Measurements from ENCODE around the gene NOS3.
A peak's percentile ranks its signal among the peaks of the same experiment; 100 is the strongest.
"Not testable (repeated sequence)": the region's sequence is repeated elsewhere in the genome, so short reads cannot be mapped to it uniquely, and the experiment has no call there.

Gene NOS3

DNA sequence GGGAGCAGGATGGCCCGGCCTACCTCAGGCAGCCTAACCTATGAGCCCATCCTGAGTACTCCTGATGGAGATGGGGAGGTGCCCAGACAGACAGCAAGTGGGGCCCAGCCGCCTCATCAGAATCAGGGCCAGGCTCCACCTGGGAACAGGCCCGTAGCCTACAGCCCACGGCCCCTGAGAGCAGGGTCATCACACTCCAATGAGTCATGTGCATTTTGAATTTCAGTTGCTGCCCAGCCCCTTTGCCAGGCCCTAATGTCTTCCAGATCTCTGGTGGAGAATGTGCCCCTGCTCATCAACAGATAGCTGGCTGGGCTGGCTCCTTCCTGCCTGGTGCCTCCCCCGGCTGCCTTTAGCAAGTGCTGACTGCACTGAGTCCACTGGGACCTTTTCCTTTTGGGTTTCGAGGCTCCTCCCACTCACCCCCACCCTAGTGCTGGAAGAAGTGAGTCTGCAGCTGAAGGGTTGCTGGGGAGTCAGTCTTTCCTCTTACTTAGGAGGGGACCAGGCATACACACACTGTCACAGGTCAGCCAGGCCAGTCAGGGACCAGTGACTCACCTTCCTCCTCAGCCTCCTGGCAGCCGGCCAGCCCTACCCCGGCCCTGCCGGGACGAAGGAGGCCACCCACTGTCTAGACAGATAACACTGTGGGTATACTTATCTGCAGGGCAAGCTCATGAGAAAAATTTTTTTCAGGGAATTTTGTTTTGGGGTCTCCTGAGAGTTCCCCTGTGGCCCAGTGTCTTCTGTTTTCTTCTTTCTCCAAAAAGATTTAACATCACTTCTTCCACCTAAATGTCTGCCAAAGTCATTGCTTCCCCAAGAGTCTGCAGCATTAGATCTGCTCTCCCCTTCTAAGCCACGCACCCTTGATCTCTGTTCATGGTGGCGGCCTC lies 48.4 kb downstream of the NOS3 start:
- DNase-seq (ENCODE audit: low read depth): peak; percentile 91

DNA sequence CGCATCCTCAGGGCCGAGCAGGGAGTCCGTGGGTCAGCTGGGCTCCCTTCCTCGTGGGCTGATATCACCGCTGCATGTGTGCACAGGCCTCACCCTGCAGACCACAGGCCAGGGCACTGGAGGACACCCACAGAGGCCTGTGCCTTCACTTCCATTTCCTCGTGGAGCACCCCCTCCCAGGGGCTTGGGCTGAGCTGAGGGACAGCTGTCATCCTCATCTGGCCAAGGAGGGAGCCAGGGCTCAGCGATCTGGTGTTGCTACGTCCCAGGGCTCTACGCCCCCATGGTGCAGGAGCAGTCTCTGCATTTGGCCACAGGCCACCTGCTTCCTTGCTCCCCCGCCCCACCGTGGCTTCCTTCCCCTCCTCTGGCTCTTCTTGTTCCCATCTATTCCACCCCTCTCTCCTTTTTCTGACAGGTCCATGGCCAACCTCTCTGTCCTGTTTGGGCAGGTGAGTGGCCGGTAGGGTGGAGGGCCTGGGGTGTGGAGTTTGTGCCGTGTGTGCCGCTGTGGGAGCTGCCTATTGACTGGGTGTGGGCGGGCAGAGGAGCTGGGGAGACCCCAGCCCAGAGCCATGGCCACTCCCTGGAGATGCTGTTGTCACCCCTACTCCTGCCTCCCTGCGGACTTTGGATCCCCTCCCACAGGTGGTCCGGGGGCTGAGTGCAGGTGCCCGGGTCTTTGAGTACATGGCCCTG lies 49.2 kb downstream of the NOS3 start:
- DNase-seq (ENCODE audit: low read depth): no peak

DNA sequence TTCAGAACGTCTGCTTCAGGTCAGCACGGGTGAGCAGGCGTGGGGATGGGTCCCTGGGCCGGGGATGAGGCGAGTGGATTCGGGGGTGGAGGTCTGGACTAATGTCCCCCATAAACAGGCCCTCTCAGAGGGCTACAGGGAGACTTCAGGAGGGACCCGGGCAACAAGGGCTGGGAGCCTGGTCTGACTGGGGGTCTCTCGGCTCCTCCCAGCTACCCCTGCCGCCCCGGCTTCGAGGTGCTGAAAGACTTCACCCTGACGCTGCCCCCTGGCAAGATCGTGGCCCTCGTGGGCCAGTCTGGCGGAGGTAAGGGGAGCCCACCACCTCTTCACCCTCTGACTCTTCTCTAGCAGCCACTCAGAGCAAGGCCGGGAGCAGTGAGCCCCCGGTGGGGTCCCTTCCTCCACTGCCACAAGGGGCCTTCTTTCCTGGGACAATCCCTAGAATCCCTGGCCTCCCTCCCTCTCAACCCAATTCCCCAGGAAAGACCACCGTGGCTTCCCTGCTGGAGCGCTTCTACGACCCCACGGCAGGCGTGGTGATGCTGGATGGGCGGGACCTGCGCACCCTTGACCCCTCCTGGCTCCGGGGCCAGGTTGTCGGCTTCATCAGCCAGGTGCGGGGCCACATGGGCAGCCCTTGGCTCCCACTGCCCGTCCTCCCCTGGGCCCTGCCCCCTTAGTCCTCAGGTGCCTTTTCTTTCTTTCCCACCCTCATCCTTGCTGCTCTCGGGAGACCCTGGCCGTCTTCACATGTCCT lies 50.0 kb downstream of the NOS3 start:
- DNase-seq (ENCODE audit: low read depth): no peak

DNA sequence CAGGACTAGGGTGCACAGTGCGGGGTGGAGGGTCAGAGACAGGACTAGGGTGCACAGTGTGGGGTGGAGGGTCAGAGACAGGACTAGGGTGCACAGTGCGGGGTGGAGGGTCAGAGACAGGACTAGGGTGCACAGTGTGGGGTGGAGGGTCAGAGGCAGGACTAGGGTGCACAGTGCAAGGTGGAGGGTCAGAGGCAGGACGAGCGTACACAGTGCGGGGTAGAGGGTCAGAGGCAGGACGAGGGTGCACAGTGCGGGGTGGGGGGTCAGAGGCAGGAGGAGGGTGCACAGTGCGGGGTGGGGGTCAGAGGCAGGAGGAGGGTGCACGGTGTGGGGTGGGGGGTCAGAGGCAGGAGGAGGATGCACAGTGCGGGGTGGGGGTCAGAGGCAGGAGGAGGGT lies 52.6 kb downstream of the NOS3 start:
- DNase-seq (ENCODE audit: low read depth): not testable (repeated sequence)

DNA sequence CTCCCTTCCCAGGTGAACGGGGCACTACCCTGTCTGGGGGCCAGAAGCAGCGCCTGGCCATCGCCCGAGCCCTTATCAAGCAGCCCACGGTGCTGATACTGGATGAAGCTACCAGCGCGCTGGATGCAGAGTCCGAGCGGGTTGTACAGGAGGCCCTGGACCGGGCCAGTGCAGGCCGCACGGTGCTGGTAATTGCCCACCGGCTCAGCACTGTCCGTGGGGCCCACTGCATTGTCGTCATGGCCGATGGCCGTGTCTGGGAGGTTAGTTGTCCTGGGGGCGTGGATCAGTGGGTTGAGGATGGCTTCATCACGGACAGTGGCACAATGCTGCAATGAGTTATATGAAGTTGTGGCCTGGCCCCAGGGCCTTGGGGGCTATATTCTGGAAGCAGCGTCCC lies 53.1 kb downstream of the NOS3 start:
- DNase-seq (ENCODE audit: low read depth): no peak

DNA sequence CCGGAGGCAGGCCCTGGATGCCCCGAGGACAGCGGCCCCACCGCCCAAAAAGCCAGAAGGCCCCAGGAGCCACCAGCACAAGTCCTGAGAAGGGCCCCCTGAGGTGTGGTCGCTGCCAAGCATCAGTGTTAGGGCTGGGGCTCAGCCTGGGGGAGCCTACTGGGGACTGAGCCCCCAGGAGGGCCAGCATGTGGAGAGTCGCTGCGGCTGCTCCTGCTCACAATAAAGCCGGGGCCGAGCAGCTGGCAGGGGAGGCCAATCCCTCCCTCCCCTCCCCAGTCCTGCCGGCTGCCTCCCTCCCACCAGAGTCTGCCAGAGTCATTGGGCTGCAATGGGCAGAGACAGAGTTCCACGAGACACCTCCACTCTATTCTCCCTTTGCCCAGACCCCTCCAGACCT lies 54.4 kb downstream of the NOS3 start:
- no peak for DNase-seq (ENCODE audit: low read depth)

DNA sequence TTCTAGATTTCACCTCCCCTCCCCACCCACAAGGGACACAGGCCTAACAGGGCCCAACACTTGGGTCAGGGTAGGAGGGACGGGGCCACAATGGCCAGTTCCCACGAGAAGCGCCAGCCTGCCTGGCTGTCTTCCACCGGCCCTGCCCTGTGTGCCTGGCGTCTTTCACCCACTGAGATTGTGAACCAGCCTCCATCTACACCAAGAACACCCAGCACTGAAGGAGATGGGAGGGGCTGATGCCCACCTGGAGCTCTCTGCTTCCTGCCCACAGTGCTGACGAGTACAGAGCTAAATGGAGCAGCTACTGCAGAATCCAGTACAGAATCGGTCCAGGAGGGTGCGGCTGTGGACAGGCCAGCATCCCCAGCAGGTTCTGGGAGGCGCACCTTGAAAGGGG lies 55.1 kb downstream of the NOS3 start:
- no peak for DNase-seq (ENCODE audit: low read depth)

DNA sequence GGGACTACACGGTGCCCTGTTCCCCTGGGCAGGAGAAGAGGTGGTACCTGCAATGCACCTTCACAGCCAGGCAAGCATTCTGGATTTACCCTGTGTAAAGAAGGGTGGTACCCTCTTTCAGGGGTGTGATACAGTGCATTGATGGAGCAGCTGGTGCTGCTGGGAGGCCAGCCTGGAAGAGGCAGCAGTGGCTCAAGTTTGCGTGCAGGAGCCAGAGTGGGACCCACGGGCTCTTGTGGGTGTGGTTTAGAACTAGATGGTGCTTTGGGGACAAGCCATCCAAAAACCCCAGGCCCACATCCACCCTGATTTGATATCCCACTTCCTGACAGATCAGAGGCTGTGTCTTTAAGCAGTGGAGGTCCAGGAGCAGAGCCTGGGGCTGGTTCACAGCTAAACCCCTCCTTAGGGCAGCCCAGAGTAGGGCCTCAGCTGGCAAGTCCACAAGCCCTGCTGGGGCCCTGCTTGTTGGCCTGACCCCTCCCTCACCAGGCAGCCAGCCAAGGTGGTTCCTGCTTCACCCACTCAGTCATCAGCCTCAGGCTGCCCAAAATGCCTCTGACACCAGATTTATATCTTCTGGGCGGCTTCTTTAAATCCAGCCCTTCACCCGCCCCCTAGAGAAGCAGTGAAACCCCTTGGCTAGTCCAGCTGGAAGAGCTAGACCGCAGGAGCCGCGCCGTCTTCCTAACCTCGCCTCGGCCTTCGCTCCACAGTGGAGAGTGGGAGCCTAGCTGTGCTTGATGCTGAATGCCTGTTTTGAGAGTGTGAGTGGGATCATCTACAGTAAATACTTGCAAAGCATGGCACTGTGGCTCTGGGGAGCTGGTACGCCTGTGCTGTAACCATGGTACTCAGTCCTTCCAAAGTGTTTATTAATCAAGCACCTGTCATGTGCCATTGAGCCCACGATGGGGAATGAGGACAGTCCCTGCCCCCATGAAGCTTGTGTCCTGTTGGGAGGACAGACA lies 56.1 kb downstream of the NOS3 start:
- no peak for DNase-seq (ENCODE audit: low read depth)

DNA sequence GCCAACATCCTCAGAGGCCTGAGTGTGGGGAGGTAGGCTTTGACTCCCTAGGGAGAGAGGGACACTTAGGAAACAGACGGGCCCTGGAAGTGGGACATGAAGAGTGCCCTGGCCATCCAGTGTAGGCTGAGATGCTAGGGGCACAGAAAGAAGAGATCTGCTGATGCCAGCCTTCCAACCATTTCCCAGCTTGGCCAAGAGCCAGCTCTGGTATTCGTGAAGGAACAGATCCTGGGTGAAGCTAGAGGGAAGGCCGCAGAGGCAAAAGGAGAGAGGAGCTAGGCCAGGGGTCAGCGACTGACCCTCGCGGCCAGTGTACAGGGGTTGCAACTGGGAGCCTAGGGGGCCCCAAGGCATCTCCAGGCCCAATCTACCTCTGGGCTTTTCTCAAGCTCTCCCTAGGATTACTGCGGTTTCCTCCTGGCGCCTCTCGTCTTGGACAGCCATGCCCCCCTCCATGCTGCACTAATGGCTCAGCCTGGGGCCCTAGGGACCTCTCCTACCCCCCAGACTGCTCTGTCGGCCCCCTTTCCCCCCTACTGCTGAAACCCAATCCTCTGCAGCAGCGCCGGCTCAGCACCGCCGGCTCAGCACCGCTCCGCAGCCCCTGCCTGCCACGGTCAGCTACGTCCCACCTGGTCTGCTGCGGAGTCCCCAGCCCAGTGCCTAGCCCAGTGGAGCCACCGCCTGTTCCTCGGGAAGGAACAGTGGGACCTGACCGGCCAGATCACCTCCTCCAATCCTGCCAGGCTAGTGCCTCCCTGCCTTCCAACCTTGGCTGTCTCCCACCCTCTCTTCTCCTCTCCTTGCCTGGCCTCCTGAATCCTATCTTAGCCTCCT lies 57.4 kb downstream of the NOS3 start, which contains the start of gene ASIC3:
TSS of gene ASIC3 (plus strand) at position 556 of the 840 bp plus-strand sequence. CDS start 355 bp downstream, outside the sequence.
- no peak for DNase-seq (ENCODE audit: low read depth)

DNA sequence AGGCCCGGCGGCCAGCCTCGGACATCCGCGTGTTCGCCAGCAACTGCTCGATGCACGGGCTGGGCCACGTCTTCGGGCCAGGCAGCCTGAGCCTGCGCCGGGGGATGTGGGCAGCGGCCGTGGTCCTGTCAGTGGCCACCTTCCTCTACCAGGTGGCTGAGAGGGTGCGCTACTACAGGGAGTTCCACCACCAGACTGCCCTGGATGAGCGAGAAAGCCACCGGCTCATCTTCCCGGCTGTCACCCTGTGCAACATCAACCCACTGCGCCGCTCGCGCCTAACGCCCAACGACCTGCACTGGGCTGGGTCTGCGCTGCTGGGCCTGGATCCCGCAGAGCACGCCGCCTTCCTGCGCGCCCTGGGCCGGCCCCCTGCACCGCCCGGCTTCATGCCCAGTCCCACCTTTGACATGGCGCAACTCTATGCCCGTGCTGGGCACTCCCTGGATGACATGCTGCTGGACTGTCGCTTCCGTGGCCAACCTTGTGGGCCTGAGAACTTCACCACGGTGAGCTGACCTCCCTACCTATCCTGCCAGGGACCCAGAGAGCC lies 58.2 kb downstream of the NOS3 start:
- no peak for DNase-seq (ENCODE audit: low read depth)

DNA sequence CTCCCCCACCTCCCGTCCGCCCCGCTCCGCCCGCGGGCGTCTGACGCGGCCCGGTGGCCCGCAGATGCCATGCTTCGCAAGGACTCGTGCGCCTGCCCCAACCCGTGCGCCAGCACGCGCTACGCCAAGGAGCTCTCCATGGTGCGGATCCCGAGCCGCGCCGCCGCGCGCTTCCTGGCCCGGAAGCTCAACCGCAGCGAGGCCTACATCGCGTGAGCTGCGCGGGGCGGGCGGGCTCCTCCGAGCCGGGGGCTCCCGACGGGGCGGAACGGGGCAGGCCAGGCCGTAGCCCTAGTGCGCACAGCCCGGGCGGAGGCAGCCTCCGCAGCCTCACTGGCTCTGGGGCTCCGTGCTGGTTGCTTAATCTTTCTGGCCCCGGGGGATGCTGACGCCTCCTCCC lies 60.3 kb downstream of the NOS3 start:
- peak; percentile 79 for DNase-seq (ENCODE audit: low read depth)

DNA sequence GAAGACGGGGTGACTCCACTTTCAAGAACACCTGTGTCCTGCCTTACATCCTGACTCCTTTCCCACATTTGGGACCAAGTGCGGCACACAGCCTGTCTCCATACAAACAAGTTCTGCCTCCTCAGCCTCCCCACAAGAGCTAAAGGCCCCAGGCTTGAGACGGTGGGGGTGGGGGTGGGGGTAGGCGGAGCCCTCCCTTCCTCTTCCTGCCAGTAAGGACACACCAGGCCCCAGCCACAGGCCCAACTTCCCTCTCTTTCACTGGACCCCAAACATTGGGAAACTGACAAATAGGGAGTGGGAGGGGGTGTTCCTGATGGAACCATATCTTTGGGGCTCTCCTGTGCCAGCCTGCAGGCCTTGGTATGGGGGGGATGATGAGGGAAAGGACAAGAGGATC lies 62.3 kb downstream of the NOS3 start:
- no peak for DNase-seq (ENCODE audit: low read depth)

DNA sequence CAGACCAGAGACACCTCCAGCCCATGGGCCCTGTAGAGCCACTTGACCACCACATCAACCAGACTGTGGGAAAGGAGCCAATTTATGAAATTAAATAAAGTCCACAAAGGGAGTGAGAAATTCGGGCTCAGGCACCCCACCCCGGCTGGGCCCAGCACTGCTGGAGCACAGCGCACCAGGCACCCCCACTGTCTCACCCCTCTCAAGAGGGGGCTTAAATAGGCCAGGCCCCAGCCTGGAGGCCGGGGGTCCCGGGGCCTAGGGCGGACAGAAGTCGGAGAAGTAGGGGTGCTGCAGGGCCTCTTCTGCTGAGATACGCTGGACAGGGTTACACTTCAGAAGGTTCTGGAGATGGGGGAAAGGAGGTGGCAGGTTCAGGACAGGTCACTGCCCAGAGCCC lies 62.9 kb downstream of the NOS3 start:
- DNase-seq (ENCODE audit: low read depth): no peak

DNA sequence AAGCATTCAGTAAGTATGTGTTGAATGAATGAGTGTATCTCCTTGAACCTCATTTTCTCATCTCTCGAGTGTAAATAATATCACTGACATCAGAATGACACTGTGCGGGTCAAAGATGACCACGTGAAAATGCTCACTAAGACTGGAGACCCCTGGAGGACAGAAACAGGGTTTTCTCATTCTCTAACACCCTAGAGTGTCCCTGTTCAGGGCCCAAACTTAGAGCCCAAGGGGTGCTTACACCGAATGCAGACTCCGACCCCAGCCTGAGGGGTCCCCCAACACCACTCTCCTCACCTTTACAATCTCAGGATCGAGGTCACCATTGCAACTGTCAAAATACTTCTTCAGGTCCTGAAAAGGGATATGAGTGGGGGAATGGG lies 65.5 kb downstream of the NOS3 start:
- no peak for DNase-seq (ENCODE audit: low read depth)

DNA sequence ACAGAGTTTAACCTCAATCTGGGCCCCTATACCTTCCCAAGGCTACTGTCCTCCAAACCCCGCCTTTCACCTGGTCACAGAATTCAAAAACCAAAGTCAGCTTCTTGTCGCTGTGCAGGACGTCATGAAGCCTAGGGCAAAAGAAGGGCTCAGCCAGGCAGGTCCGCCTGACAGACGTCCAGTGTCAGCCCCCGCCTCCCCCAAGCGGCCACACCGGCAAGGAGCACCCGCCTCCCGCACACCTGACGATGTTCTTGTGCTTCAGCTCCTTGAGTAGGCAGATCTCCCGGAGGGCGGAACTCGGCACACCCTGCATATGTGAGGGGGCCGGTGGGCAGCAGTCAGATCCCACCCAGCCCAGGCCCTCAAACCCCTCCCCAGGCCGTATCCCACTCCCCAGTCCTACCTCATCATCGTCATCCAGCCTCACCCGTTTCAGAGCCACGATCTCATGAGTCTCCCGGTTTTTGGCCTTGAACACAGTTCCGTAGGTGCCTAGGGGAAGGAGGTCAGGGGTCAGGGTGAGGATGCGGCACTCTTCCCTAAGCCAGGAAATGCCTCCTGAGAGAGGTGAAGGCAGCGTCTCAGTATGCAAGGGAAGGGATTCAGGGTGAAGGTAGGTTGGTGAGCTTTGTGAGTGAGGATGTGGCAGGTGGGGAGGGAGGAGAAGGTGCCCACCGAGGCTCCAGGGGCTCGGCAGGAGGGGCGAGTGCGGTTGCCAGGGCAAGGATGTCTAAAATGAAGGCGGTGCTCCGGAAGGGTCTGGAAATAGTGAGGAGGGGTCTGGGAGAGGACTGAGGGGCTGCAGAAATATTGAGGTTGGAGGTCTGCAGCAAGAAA lies 66.1 kb downstream of the NOS3 start:
- DNase-seq (ENCODE audit: low read depth): no peak

DNA sequence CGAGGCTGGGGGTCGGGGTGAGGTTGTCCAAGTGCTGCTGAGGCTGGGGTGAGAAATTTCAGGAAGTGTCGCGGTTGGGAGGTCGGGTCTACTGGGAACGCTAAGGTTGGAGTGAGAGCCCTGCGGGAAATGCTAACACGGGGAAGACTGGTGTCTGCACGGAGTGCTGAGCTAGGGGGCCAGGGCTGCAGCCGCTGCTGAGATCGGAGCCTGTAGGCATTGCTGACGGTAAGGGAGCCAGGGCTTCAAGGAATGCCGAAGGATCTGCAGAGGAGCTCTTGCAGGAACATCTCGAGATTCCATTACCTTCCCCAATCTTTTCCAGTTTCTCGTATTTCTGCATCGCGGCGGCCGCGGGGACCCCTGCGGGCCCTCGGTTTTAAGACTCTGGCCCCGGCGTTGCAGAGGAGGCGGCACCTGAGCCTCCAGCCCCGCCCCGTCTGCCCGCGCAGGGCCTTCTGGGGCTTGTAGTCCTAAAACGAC lies 66.7 kb downstream of the NOS3 start, which contains the start of gene CDK5:
TSS of gene CDK5 (minus strand) at position 392 of the 483 bp plus-strand sequence. CDS start at position 343, 49 bp downstream.
- DNase-seq (ENCODE audit: low read depth): no peak

DNA sequence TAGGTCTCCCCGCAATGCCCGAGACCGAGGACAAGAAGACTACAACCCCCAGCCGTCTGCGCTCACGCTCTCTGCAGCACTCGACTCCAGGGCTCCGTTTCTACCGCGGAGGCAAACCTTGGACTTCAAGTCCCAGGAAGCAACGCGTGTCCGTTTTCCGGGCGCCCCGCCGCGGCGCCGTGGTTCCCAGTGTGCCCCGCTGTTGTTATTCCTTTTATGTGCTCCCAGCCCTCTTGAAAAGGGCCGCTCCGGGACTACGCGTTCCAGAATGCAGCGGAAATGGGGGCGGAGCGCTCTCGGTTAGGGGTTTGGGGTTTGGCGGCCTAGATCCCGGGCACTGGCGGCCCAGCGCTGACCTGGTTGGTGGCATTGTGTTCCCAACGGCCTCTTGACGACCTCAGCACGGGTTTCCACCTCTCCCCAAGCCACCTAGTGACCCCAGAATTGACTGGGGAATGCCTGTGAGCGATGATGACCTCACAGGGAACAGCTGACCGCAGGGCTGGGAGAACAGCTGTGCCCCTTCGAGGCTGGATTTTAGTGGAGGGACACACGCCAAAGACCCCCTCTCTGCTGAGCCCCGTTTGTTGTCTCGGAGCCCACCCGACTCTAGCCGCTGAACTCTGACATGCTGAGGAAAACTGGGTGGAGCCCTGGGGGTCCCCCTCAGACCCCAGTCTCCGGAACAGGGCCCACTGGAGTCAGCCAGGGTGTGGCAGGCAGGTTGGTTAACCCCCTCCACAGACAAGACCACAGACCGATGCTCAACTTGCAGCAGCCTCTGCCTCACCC lies 67.4 kb downstream of the NOS3 start:
- DNase-seq (ENCODE audit: low read depth): peak; percentile 100

DNA sequence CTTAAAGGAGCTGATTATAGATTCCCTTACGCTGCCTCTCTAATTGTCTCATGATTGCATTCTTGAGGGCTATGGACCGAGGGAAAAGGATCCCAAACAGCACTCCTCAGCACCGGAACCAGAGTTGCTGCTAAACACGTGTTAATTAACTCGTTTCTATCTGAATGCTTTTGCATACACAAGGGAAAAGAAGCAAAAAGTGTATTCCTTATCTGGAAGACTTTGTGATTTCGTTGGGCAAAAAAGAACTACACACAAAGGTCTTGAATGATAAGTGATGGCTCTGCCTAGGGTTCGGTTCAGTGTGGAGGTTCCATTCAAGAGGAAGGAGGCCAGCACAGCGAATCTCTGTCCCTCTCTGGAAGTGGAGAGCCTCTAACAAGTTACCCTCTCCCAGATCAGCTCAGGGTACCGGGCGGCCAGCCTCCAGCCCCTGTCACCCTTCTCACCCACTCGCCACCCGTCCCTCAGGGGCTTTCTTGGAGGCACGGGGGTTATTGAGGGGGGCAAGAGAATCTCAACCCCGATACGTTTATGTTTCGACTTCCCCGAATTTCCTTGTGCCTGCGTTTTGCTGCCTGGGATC lies 68.1 kb downstream of the NOS3 start:
- peak; percentile 50 for DNase-seq (ENCODE audit: low read depth)

All from iris pigment epithelial cell (primary cell).